ENCODE measurements around the gene TNRC18. TPM values are rescaled to one million over a fixed set of nuclear protein-coding genes. Genes with fewer than 3 reads are reported as not detected.

The TNRC18 gene
- total and polyA plus RNA-seq, 2 of the 8 experiments (the other 6 are each of a cell fraction or from before 2014, with no cell fraction given), result 1.7 to 8.6 TPM

DNA sequence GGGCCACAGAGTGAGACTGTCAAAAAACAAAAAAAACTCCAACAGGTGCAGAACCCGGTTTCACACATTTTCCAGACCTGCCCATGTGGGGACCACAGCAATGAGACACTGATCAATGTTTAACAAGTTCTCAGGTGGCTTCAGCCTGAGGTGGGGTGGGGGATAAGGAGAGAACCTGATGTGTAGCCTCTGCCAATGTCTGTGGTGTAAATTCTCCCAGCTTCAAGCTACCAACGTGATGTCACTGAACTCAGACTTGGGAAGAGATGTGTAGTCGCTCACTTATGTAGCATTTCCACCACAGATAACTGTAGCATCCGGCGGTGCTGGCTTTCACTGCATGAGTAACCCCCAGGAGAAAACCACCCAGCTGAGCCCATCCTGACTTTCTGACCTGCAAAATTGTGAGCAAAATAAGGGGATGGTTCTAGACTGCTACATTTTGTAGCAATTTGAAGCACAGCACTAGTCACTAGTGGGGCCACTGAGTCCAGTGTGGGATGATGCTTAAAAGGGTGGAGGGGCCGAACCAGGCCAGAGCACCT is 13.8 kb upstream of the TNRC18 start:
- Histone ChIP-seq H3K79me2 (ENCODE audit: control insufficient read depth in 1 of 2, insufficient read depth in 2 of 2, low read length in 2 of 2) (no peaks in the 10 kb centered on the region), H2AK5ac (ENCODE audit: low read depth, low read length) (no peak overlapping the region), H3K36me3 (ENCODE audit: control insufficient read depth in 2 of 4, insufficient read depth in 4 of 4, low read length in 3 of 4) (no peaks in the 10 kb centered on the region), H3K9ac (replicated peaks in 1 of 4; ENCODE audit: extremely low read depth in 1 of 4, low read depth in 3 of 4, low read length in 3 of 4) (no peak overlapping the region), H2BK5ac (ENCODE audit: low read depth, low read length) (no peak overlapping the region), H3K14ac (ENCODE audit: insufficient read length) (no peak overlapping the region), H3K23ac (ENCODE audit: insufficient read length) (no peak overlapping the region), H3K4me3 (ENCODE audit: extremely low read depth in 1 of 4, insufficient read depth in 2 of 4, low read depth in 3 of 4, low read length in 4 of 4) (no peak overlapping the region), H4K5ac (ENCODE audit: insufficient read length, low read depth, low read length) (no peak overlapping the region), H3K4me1 (replicated peaks in 1 of 4; ENCODE audit: control insufficient read depth in 3 of 4, insufficient read depth in 4 of 4, low read length in 3 of 4) (peaks cover 0 to 2% (median 0%) of the 10 kb centered on the region in 4 experiments; a peak in 1 of 7 replicates), H3K27me3 (replicated peaks in 1 of 4; ENCODE audit: control insufficient read depth in 3 of 4, extremely low read depth in 1 of 4, insufficient read depth in 3 of 4, low read length in 3 of 4) (no peaks in the 10 kb centered on the region), H3K27ac (ENCODE audit: low read depth, low read length) (no peak overlapping the region), H4K8ac (ENCODE audit: extremely low read depth, insufficient read depth, low read length) (no peak overlapping the region), H3K56ac (replicated peaks; ENCODE audit: insufficient read length, low read depth, low read length) (no peak overlapping the region), H3K4me2 (ENCODE audit: insufficient read depth in 1 of 2, low read depth in 2 of 2, low read length in 2 of 2) (no peak overlapping the region), H4K20me1 (replicated peaks in 1 of 2; ENCODE audit: control insufficient read depth in 1 of 2, insufficient read depth in 2 of 2, low read length in 2 of 2) (peaks cover 3 to 4% of the 10 kb centered on the region in 2 experiments), H2BK12ac (ENCODE audit: low read depth, low read length) (no peak overlapping the region), H2BK120ac (replicated peaks; ENCODE audit: low read depth, low read length) (no peak overlapping the region), H3K79me1 (ENCODE audit: low read depth, low read length) (no peaks in the 10 kb centered on the region), H3K23me2 (ENCODE audit: low read depth, low read length) (no peaks in the 10 kb centered on the region), H3K9me3 (ENCODE audit: insufficient read depth in 2 of 2, low read depth in 1 of 2, low read length in 1 of 2) (peaks cover 0 to 11% of the 10 kb centered on the region in 2 experiments; a peak in 2 of 4 replicates), H2BK15ac (ENCODE audit: low read length) (no peak overlapping the region), H2AFZ (ENCODE audit: low read length) (no peak overlapping the region), H3K18ac (ENCODE audit: extremely low read depth, low read length) (no peak overlapping the region), H2BK20ac (ENCODE audit: low read length) (no peak overlapping the region), H3K4ac (replicated peaks; ENCODE audit: insufficient read length, low read depth, low read length) (no peak overlapping the region), H4K91ac (replicated peaks; ENCODE audit: insufficient read length, low read length) (no peak overlapping the region)
- DNase-seq (ENCODE audit: low read depth in 1 of 2, low spot score in 2 of 2), result no peak
- 91% methylated on average over 6 of the region's 6 CpGs; no CpG with 5 or more reads in 1 of the 2 experiments for WGBS, 2 experiments (ENCODE audit: extremely low coverage in 1 of 2, insufficient coverage in 1 of 2, insufficient read length in 1 of 2, insufficient replicate concordance in 2 of 2, low coverage in 1 of 2, low lambda C conversion rate in 2 of 2, missing lambda C conversion rate in 1 of 2)
- ChIA-PET CTCF (ENCODE audit: partially characterized antibody) (interaction anchor here (1.0 to 6.2 kb wide), 3 partner anchors 12 to 194 kb away, joined by 3 to 39 read pairs (median 3); no protein-coding TSS in a partner anchor), POLR2A (ENCODE audit: partially characterized antibody) (interaction anchor here (0.8 to 2.6 kb wide), 5 partner anchors 12 to 80 kb away, joined by 3 to 6 read pairs (median 4); no protein-coding TSS in a partner anchor)
- no peak for FAIRE-seq
- TF ChIP-seq KDM4A (IDR thresholded peaks at IDR 0.05; ENCODE audit: low read depth, low read length, severe bottlenecking) (no peak), HDAC2 (IDR thresholded peaks at IDR 0.05; ENCODE audit: borderline replicate concordance in 1 of 2, low read depth in 2 of 2, low read length in 2 of 2) (no peak), SP4 (IDR thresholded peaks at IDR 0.05; ENCODE audit: low read length) (no peak), EGR1 (IDR thresholded peaks at IDR 0.05; ENCODE audit: borderline replicate concordance, low read depth, low read length) (no peak), CREB1 (IDR thresholded peaks at IDR 0.05) (no peak), CTBP2 (IDR thresholded peaks at IDR 0.05; ENCODE audit: borderline replicate concordance, insufficient read depth, insufficient read length, low read length) (no peak), JUN (IDR thresholded peaks at IDR 0.05; ENCODE audit: low read depth, low read length) (no peak), ZNF274 (IDR thresholded peaks at IDR 0.05; ENCODE audit: borderline replicate concordance, extremely low read depth, low read length) (no peak), TAF7 (optimal IDR thresholded peaks at IDR 0.05; ENCODE audit: borderline replicate concordance, low read depth, low read length) (no peak)
- TF ChIP-seq, protein P1, sequence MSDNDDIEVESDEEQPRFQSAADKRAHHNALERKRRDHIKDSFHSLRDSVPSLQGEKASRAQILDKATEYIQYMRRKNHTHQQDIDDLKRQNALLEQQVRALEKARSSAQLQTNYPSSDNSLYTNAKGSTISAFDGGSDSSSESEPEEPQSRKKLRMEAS (IDR thresholded peaks at IDR 0.05), result no peak
- TF ChIP-seq, protein P2, sequence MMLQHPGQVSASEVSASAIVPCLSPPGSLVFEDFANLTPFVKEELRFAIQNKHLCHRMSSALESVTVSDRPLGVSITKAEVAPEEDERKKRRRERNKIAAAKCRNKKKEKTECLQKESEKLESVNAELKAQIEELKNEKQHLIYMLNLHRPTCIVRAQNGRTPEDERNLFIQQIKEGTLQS (IDR thresholded peaks at IDR 0.05; ENCODE audit: insufficient read depth, low read depth, low read length), result no peak
